Testis (tissue), 3 donors: ENCODE results near the gene HSP90B1. TPM values are rescaled to one million over a fixed set of nuclear protein-coding genes. Genes with fewer than 3 reads are reported as not detected.

Experiments
- DNase-seq: peaks from one replicate; pipeline ENCODE4 v3.0.0-alpha.2; 2019
- H3K27ac ChIP-seq, 2 donors: fragments of 200-600 bp; sonication (generic); one replicate each; pipeline ENCODE4 v1.5.1; 2019
- H3K27me3 ChIP-seq: fragments of 200-600 bp; sonication (generic); one replicate; pipeline ENCODE4 v1.5.1; 2019
- H3K36me3 ChIP-seq: fragments of 200-600 bp; sonication (generic); one replicate; pipeline ENCODE4 v1.5.1; 2017; ENCODE audit warnings: low read depth; ENCODE audit errors: missing control alignments
- H3K4me1 ChIP-seq: fragments of 200-600 bp; sonication (generic); one replicate; pipeline ENCODE4 v1.5.1; 2019
- H3K4me3 ChIP-seq, 2 donors: fragments of 200-600 bp; sonication (generic); one replicate each; pipeline ENCODE4 v1.5.1; 2017 to 2019
- H3K9me3 ChIP-seq: fragments of 200-600 bp; sonication (generic); one replicate; pipeline ENCODE4 v1.5.1; 2017
- POLR2A ChIP-seq: fragments of 450-650 bp; IDR thresholded peaks from one replicate; pipeline ENCODE4 v1.6.1; 2017; ENCODE audit warnings: antibody characterized with exemption, mild to moderate bottlenecking, moderate library complexity
- WGBS, 2 donors: methylation state at CpG; one replicate each; pipeline ENCODE4 v1.1.5; 2018; 5-methylcytosine and 5-hydroxymethylcytosine counted together
- intact Hi-C: fragments of 100-400 bp; cut with DNase I; formaldehyde crosslinking; loops from one replicate; pipeline ENCODE4 v1.15.1; 2023; ENCODE audit warnings: low total_unique reads
- polyA plus RNA-seq: library from polyadenylated mRNA; stranded (reverse); fragments of 350-450 nt; fragmentation: Illumina TruSeq; extraction: RNeasy Lipid Tissue Mini Kit (QIAGEN cat#74804); gene quantifications from one replicate; pipeline ENCODE4 v1.2.3, GENCODE V29; 2014; ENCODE audit warnings: low read depth, low replicate concordance; ENCODE audit not compliant: insufficient read depth
- total RNA-seq, 2 donors: library from RNA; depleted of rRNA; stranded (reverse); fragments of >200 nt; gene quantifications; one replicate each; pipeline ENCODE4 v1.2.3, GENCODE V29; 2016
- TF ChIP-seq, protein P1 (sequence below), 3 experiments: fragments of 450-650 bp in 2 of 3; fragments of 200-600 bp in 1 of 3; sonication (generic) in 1 of 3; IDR thresholded peaks; one replicate each; pipeline ENCODE4 v1.5.1; 2016 to 2019; ENCODE audit warnings: antibody characterized with exemption in 3 of 3, mild to moderate bottlenecking in 2 of 3, moderate library complexity in 1 of 3

HSP90B1 gene
- total and polyA plus RNA-seq, 3 donors from 2014 or later = 257 to 265 (median 259) TPM

DNA sequence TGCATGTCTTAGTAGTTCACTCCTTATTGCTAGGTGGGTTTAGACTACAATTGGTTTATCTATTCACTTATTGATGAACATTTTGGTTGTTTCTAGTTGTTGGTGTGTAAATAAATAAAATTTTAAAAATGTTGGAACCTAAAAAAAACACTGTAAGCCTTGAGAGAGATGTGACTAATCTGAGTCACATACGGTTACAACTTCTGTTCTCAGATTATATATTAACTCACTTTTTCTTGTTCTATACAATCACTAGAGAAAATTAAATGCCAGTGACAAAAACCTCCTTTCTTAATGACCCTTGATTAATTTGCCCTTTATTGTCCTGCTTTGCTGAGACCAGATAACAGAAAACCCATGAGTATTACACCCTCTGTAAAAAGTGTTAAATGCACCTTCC lies 28.4 kb downstream of the HSP90B1 start:
- Histone ChIP-seq H3K4me1 (peaks cover 8% of the 10 kb centered on the region), H3K4me3 (no peak overlapping the region), H3K27me3 (no peaks in the 10 kb centered on the region), H3K9me3 (no peaks in the 10 kb centered on the region), H3K27ac (no peak overlapping the region), H3K36me3 (no peaks in the 10 kb centered on the region)
- no peak for DNase-seq
- WGBS, 2 donors = 69 to 74% methylated on average over 1 of the region's 1 CpG
- intact Hi-C loops = no loop called here
- TF ChIP-seq POLR2A = no peak

DNA sequence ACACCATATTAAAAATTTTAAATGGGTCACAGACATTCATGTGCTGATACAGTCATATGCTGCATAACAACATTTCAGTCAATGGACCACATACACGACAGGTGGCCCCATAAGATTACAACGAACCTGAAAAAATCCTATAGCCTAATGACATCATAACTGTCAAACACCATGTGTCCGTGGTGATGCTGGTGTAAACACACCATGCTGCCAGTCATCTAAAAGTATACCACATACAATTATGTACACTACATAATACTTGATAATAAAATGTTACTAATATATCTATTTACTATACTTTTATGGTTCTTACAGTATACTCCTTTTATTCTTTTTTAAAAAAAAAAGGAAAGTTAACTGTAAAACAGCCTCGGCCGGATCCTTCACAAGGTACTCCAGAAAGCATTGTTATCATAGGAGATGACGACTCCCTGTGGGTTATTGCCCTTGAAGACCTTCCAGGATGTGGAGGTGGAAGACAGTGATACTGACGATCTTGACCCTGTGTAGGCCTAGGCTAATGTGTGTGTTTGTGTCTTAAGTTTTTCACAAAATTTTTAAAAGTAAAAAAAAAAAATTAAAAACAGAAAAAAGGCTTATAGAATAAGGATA lies 30.5 kb downstream of the HSP90B1 start:
- TF ChIP-seq POLR2A = no peak
- TF ChIP-seq, protein P1, sequence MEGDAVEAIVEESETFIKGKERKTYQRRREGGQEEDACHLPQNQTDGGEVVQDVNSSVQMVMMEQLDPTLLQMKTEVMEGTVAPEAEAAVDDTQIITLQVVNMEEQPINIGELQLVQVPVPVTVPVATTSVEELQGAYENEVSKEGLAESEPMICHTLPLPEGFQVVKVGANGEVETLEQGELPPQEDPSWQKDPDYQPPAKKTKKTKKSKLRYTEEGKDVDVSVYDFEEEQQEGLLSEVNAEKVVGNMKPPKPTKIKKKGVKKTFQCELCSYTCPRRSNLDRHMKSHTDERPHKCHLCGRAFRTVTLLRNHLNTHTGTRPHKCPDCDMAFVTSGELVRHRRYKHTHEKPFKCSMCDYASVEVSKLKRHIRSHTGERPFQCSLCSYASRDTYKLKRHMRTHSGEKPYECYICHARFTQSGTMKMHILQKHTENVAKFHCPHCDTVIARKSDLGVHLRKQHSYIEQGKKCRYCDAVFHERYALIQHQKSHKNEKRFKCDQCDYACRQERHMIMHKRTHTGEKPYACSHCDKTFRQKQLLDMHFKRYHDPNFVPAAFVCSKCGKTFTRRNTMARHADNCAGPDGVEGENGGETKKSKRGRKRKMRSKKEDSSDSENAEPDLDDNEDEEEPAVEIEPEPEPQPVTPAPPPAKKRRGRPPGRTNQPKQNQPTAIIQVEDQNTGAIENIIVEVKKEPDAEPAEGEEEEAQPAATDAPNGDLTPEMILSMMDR (IDR thresholded peaks at IDR 0.05) = no peak
- 59 to 60% methylated on average over 7 of the region's 7 CpGs for WGBS, 2 donors
- Histone ChIP-seq H3K4me1 (peaks cover 17% of the 10 kb centered on the region), H3K9me3 (no peaks in the 10 kb centered on the region), H3K4me3 (no peak overlapping the region), H3K27ac (no peak overlapping the region), H3K36me3 (no peaks in the 10 kb centered on the region), H3K27me3 (no peaks in the 10 kb centered on the region)
- no peak for DNase-seq
- intact Hi-C loops = no loop called here

DNA sequence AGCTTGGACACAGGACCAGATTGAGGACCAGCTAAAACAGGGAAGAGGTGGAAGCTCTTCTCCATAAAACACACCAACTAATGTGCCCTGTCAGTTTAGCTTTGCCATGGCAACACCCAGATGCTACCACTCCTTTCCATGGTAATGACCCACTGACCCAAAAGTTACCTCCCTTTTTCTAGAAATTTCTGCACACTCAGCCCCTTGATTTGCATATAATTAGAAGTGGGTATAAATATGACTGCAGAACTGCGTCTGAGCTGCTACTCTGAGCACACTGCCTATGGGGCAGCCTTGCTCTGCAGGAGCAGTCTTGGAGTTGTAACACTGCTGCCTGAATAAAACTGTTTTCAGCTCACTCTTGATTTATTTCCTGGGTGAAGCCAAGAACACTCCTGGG lies 32.3 kb downstream of the HSP90B1 start:
- TF ChIP-seq, protein P1 (IDR thresholded peaks at IDR 0.05) = no peak
- no peak for TF ChIP-seq POLR2A
- intact Hi-C loops = no loop called here
- Histone ChIP-seq H3K36me3 (no peaks in the 10 kb centered on the region), H3K27me3 (no peaks in the 10 kb centered on the region), H3K27ac (no peak overlapping the region), H3K4me3 (no peak overlapping the region), H3K4me1 (peaks cover 18% of the 10 kb centered on the region), H3K9me3 (no peaks in the 10 kb centered on the region)
- no peak for DNase-seq
- 35 to 67% methylated on average over 1 of the region's 1 CpG for WGBS, 2 donors

DNA sequence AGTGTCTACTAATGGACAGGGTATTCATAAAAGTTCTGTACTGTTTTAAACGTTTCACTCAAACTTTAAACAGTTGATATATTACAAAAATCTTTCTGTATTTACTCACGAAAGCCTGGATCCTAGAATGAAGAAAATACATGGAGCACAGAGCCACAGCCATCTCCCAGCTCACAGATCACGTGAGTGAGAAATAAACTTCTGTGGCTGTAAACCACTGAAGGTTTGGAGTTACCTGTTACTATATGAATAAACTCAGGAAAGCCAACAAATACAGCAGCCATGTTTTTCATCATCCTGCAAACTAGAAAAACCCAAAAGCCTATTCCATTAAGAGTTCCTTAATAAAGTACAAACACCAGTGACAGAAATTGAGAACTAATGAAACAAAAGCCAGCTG lies 34.6 kb downstream of the HSP90B1 start:
- Histone ChIP-seq H3K4me3 (peak overlapping the region; percentile 75 to 86), H3K4me1 (peaks cover 18% of the 10 kb centered on the region), H3K36me3 (no peaks in the 10 kb centered on the region), H3K27me3 (no peaks in the 10 kb centered on the region), H3K9me3 (no peaks in the 10 kb centered on the region), H3K27ac (peak overlapping the region; percentile 87 to 93)
- intact Hi-C loops = no loop called here
- DNase-seq = no peak
- WGBS, 2 donors = 8% methylated on average over 3 of the region's 3 CpGs
- TF ChIP-seq POLR2A = no peak
- TF ChIP-seq, protein P1 (IDR thresholded peaks at IDR 0.05) = no peak

DNA sequence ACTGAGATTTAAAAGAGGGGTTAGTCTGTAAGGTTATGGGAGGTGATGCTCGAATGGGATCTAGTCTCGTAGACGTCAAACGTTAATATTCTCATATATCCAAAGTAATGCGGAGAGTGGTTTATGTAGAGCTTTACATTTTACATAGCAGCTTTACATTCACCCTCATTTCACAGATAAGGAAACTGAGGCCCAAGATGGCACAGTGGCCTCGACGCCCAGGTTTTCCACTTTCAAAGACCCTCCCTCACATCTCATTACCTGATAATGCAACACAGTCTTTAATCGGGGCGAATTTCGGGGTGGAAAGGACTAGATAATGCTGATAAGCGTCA lies 35.0 kb downstream of the HSP90B1 start:
- Histone ChIP-seq H3K9me3 (no peaks in the 10 kb centered on the region), H3K36me3 (no peaks in the 10 kb centered on the region), H3K4me3 (peak overlapping the region; percentile 75 to 86), H3K27me3 (no peaks in the 10 kb centered on the region), H3K27ac (peak overlapping the region; percentile 87 to 93), H3K4me1 (peaks cover 18% of the 10 kb centered on the region)
- intact Hi-C loops = no loop called here
- DNase-seq = no peak
- WGBS, 2 donors = 0% methylated on average over 7 to 11 of the region's 11 CpGs
- TF ChIP-seq, protein P1 (IDR thresholded peaks at IDR 0.05) = no peak
- no peak for TF ChIP-seq POLR2A
